HUES48 (cell line): ENCODE data around the gene JUNB.

Experiments
- H3K27ac ChIP-seq: one replicate; pipeline ENCODE4 v1.7.0; 2013; ENCODE audit warnings: low read depth, low read length, inconsistent platforms
- H3K27me3 ChIP-seq: 2 replicates; pipeline ENCODE4 v1.6.1; 2013; ENCODE audit warnings: mild to moderate bottlenecking, low read length; ENCODE audit not compliant: control insufficient read depth, insufficient read depth
- H3K36me3 ChIP-seq: 2 replicates; pipeline ENCODE4 v1.6.1; 2013; ENCODE audit warnings: low read length; ENCODE audit not compliant: control insufficient read depth, insufficient read depth
- H3K4me1 ChIP-seq: 2 replicates; pipeline ENCODE4 v1.6.1; 2013; ENCODE audit warnings: mild to moderate bottlenecking, low read length; ENCODE audit not compliant: control insufficient read depth, insufficient read depth
- H3K4me3 ChIP-seq: 2 replicates; pipeline ENCODE4 v1.5.1; 2013; ENCODE audit warnings: mild to moderate bottlenecking, low read depth, low read length
- H3K9ac ChIP-seq: 2 replicates; pipeline ENCODE4 v1.6.1; 2013; ENCODE audit warnings: mild to moderate bottlenecking, low read depth, low read length, moderate library complexity
- H3K9me3 ChIP-seq: 2 replicates; pipeline ENCODE4 v1.6.1; 2013; ENCODE audit warnings: low read length; ENCODE audit not compliant: control insufficient read depth, insufficient read depth

Gene JUNB

DNA sequence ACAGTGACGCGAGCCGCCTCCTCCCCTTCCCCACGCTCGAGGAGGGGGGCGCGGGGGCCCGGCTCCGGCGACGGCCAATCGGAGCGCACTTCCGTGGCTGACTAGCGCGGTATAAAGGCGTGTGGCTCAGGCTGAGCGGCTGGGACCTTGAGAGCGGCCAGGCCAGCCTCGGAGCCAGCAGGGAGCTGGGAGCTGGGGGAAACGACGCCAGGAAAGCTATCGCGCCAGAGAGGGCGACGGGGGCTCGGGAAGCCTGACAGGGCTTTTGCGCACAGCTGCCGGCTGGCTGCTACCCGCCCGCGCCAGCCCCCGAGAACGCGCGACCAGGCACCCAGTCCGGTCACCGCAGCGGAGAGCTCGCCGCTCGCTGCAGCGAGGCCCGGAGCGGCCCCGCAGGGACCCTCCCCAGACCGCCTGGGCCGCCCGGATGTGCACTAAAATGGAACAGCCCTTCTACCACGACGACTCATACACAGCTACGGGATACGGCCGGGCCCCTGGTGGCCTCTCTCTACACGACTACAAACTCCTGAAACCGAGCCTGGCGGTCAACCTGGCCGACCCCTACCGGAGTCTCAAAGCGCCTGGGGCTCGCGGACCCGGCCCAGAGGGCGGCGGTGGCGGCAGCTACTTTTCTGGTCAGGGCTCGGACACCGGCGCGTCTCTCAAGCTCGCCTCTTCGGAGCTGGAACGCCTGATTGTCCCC lies at the start of gene JUNB:
TSS of gene JUNB (plus strand) at position 142 of the 706 bp plus-strand sequence. CDS start at position 428, 286 bp downstream.
- peak within 1 kb of the TSS; percentile 55 for H3K9ac ChIP-seq
- peak within 1 kb of the TSS; percentile 78 for H3K4me3 ChIP-seq
- peaks cover 39% of the 10 kb centered on the region for H3K4me1 ChIP-seq
- H3K36me3 ChIP-seq, result no peaks in the 10 kb centered on the region
- H3K27ac ChIP-seq, result peak within 1 kb of the TSS; percentile 72
- H3K9me3 ChIP-seq, result no peaks in the 10 kb centered on the region
- peaks cover 31% of the 10 kb centered on the region for H3K27me3 ChIP-seq

DNA sequence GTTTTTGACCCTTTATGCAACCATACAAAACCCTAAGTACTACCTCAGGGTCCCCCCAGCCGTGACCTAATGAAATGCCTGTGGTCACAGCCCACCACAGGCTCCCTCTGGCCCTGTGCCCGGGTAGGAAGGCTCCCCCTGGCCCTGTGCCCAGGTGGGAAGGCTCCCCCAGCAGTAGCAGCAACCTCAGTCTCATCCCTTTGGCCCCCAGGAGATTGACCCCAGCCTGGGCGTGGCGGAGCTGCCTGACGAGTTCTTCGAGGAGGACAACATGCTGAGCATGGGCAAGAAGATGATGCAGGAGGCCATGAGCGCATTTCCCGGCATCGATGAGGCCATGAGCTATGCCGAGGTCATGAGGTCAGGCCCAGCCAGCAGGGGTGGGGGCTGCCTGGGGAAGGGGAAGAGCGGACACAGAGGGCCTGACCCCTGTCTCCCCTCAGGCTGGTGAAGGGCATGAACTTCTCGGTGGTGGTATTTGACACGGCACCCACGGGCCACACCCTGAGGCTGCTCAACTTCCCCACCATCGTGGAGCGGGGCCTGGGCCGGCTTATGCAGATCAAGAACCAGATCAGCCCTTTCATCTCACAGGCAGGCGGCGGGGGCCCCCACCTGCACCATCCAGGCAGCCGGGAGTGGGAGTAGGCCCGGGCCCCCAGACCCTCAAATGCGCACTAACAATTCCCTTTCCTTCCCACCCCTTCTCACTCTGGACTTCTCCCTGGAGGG lies 46.0 kb upstream of the JUNB start:
- Histone ChIP-seq H3K27me3 (no peaks in the 10 kb centered on the region), H3K4me1 (no peaks in the 10 kb centered on the region), H3K4me3 (no peak overlapping the region), H3K9me3 (no peaks in the 10 kb centered on the region), H3K36me3 (peaks cover 44% of the 10 kb centered on the region), H3K9ac (no peak overlapping the region), H3K27ac (no peak overlapping the region)

DNA sequence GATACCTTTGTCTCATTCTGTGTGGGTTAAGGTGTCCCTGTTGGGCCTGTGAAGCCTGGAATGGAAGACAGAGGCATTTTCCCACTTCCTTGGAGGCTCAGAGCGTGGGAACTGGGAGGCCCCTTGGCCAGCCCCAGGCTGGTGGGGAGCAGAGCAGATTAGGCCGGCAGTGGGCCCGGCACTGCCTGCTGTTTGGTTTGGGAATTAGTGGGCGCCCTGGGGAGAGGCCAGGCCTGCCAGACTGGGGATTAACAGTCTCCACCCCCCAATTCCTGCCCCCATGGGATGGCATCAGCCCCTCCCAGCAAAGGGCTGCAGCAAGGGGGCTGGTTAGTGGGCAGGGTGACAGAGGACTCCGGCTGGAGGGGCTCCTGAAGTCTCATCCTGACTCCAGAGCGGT lies 42.8 kb upstream of the JUNB start:
- Histone ChIP-seq H3K27ac (no peak overlapping the region), H3K4me1 (peaks cover 4% of the 10 kb centered on the region; the same call in 1 of the 2 replicates), H3K9me3 (no peaks in the 10 kb centered on the region), H3K4me3 (no peak overlapping the region), H3K9ac (no peak overlapping the region), H3K27me3 (no peaks in the 10 kb centered on the region), H3K36me3 (peaks cover 33% of the 10 kb centered on the region)

DNA sequence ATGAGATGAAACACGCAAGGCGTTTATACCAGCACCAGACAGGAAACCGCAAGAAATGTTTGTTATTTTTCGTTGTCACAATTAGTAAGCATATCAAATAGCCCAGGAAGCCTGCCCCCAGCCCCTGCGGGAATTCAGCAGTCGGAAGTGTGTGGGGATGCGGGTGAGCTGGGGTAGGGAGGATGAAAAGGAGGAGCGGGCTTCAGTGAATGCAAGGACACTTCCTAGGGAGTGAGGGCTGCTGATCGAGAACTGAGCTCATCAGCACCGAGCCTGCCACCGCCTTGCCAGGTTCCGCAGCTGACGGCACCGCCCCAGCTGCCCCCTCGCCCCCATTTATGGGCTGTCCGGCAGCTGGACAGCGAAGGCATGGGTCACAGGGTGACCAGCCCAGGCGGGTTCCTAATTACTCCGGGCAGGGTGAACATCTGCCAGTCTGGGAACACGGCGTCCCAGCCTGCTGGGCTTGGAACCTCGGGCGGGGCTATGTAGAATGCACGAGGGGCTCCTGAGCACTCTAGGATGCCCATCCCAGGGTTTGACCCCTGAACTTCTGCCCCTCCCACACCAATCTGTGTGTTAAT lies 41.3 kb upstream of the JUNB start:
- Histone ChIP-seq H3K27ac (no peak overlapping the region), H3K4me1 (peaks cover 4% of the 10 kb centered on the region; the same call in 1 of the 2 replicates), H3K27me3 (no peaks in the 10 kb centered on the region), H3K4me3 (no peak overlapping the region), H3K36me3 (peaks cover 25% of the 10 kb centered on the region), H3K9me3 (no peaks in the 10 kb centered on the region), H3K9ac (no peak overlapping the region)

DNA sequence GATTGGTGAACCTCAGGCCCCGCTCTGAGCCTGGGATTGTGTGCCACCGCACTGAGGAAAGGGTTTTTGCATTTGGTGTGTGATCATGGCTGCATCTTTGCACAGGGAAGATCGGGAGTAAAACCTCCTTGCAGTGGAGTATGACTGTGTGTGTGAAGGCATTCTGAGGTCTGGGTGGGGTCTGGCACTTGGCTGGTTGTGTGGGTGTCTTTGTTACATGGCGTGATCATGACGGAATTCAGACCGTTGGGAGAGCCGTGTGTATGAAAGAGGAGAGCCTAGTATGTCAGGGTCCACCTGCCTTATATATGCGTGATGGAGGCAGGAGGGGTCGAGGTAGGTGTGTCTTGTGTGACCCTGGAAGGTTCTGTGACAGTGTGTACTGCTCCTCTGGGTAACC lies 40.4 kb upstream of the JUNB start:
- no peak overlapping the region for H3K9ac ChIP-seq
- peaks cover 4% of the 10 kb centered on the region; the same call in 1 of the 2 replicates for H3K4me1 ChIP-seq
- no peaks in the 10 kb centered on the region for H3K9me3 ChIP-seq
- H3K4me3 ChIP-seq, result no peak overlapping the region
- peaks cover 17% of the 10 kb centered on the region for H3K36me3 ChIP-seq
- no peaks in the 10 kb centered on the region for H3K27me3 ChIP-seq
- no peak overlapping the region for H3K27ac ChIP-seq

DNA sequence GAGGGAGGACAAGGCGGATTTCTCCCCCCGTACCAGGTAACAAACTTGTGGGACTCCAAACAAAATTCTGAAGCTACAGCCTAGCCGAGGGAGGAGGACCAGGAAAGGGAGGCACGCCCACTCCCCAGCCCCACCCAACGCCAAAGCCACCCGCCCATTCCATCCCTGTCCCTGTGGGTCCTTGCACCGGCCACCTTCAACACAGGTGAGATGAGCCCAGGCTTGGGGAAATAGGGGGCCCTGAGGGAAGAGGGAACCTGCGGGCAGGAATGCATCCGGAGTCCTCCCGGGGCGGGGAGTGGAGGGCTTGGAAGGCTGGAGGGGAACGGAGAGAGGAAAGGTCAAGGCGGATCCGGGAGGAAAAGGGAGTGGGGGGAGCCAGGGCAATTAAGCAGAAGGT lies 39.7 kb upstream of the JUNB start, which contains the start of gene BEST2:
TSS of gene BEST2 (plus strand) at position 157 of the 400 bp plus-strand sequence. CDS start 802 bp downstream, outside the sequence.
- Histone ChIP-seq H3K36me3 (peaks cover 10% of the 10 kb centered on the region), H3K4me1 (peaks cover 4% of the 10 kb centered on the region; the same call in 1 of the 2 replicates), H3K9me3 (no peaks in the 10 kb centered on the region), H3K4me3 (peak within 1 kb of the TSS; percentile 55), H3K27ac (no peak within 1 kb of the TSS), H3K9ac (no peak within 1 kb of the TSS), H3K27me3 (no peaks in the 10 kb centered on the region)

DNA sequence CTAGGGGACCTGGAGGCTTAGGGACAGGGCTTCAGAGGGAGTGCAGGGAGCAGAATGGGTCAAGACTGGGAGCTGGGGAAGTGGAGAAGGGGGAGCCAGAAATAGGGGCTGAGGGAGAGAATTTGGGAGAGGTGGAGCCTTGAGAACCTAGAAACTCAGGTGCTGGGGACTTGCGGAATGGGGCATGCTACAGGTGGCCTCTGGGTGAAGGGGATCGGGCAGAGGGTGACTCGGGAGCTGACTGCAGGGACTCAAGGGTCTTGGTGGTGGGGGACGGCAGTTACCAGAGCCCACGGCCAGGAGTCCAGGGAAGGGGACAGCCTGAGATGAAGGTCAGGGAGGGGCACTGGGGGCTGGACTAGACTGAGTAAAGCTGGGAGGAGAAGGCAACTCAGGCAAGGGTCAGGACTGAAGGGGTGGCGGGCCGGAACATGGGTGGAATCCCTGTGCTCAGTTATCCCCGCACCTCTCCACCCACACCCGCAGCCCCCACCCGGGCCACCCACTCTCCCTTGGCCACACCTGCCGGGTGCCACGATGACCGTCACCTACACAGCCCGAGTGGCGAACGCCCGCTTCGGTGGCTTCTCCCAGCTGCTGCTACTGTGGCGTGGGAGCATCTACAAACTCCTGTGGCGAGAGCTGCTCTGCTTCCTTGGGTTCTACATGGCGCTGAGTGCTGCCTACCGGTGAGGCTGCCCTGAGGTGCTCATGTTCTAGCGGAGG lies 39.1 kb upstream of the JUNB start:
- H3K27me3 ChIP-seq, result no peaks in the 10 kb centered on the region
- no peaks in the 10 kb centered on the region for H3K9me3 ChIP-seq
- peaks cover 4% of the 10 kb centered on the region; the same call in 1 of the 2 replicates for H3K4me1 ChIP-seq
- no peak overlapping the region for H3K27ac ChIP-seq
- peak overlapping the region; percentile 55 for H3K4me3 ChIP-seq
- H3K9ac ChIP-seq, result no peak overlapping the region
- H3K36me3 ChIP-seq, result peaks cover 6% of the 10 kb centered on the region

DNA sequence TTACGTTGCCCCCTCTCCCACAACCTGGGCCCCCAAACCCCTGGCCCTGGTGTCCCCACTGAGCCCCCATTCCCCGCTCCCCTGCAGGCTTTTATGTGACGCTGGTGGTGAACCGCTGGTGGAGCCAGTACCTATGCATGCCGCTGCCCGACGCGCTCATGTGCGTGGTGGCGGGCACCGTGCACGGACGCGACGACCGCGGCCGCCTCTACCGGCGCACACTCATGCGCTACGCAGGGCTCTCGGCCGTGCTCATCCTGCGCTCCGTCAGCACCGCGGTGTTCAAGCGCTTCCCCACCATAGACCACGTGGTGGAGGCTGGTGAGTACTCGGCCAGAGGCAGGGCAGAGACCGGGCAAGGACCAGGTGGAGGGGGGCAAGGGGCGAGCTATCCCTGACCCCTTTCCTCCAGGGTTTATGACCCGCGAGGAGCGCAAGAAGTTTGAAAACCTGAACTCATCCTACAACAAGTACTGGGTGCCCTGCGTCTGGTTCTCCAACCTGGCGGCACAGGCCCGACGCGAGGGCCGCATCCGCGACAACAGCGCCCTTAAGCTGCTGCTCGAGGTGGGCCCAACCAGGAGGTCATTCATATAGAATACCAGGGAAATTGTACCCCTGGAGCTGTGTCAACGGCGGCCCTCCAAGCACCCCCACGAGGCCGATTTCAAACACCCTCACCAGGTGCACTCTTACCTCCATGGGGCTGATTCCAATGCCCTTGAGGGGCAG lies 36.7 kb upstream of the JUNB start:
- Histone ChIP-seq H3K27ac (no peak overlapping the region), H3K9me3 (no peaks in the 10 kb centered on the region), H3K36me3 (no peaks in the 10 kb centered on the region), H3K27me3 (no peaks in the 10 kb centered on the region), H3K9ac (no peak overlapping the region), H3K4me3 (no peak overlapping the region), H3K4me1 (peaks cover 4% of the 10 kb centered on the region; the same call in 1 of the 2 replicates)

DNA sequence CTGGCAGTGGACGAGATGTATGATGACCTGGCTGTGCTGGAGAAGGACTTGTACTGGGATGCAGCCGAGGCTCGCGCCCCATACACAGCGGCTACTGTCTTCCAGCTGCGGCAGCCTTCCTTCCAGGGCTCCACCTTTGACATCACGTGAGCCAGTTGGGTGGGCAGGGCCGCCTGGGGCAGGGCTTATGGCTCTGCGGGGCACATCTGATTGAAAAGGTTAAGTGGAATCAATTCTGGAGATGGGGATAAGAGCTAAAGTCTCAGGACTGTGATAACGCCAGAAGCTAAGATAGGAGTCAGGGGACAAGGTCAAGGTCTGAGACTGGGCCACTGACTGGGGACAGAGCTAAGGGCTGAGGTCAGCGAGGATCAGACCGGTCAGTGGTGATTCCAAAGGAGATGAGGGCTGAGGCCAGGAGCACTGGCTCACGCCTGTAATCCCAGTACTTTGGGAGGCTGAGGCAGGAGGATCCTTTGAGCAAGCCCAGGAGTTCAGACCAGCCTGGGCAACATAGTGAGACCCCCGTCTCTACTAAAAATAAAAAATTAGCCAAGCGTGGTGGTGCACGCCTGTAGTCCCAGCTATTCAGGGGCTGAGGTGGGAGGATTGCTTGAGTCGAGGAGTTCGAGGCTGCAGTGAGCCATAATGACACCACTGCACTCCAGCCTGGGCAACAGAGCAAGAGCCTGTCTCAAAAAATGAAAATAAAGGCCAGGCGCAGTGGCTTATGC lies 35.0 kb upstream of the JUNB start:
- H3K27me3 ChIP-seq, result no peaks in the 10 kb centered on the region
- no peaks in the 10 kb centered on the region for H3K36me3 ChIP-seq
- H3K4me3 ChIP-seq, result no peak overlapping the region
- no peak overlapping the region for H3K9ac ChIP-seq
- H3K9me3 ChIP-seq, result no peaks in the 10 kb centered on the region
- no peak overlapping the region for H3K27ac ChIP-seq
- peaks cover 4% of the 10 kb centered on the region; the same call in 1 of the 2 replicates for H3K4me1 ChIP-seq
